ENCODE results near the gene POR.

Gene POR

GRCh38 chr7:75937958-75938786 is 23.2 kb downstream of the POR start:
- DNase-seq (ENCODE audit: insufficient read length, low spot score) (no peak), FAIRE-seq (no peak)
- TF ChIP-seq, protein P1, sequence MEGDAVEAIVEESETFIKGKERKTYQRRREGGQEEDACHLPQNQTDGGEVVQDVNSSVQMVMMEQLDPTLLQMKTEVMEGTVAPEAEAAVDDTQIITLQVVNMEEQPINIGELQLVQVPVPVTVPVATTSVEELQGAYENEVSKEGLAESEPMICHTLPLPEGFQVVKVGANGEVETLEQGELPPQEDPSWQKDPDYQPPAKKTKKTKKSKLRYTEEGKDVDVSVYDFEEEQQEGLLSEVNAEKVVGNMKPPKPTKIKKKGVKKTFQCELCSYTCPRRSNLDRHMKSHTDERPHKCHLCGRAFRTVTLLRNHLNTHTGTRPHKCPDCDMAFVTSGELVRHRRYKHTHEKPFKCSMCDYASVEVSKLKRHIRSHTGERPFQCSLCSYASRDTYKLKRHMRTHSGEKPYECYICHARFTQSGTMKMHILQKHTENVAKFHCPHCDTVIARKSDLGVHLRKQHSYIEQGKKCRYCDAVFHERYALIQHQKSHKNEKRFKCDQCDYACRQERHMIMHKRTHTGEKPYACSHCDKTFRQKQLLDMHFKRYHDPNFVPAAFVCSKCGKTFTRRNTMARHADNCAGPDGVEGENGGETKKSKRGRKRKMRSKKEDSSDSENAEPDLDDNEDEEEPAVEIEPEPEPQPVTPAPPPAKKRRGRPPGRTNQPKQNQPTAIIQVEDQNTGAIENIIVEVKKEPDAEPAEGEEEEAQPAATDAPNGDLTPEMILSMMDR (IDR thresholded peaks at IDR 0.05; ENCODE audit: insufficient read depth, missing control alignments) = no peak

DNA sequence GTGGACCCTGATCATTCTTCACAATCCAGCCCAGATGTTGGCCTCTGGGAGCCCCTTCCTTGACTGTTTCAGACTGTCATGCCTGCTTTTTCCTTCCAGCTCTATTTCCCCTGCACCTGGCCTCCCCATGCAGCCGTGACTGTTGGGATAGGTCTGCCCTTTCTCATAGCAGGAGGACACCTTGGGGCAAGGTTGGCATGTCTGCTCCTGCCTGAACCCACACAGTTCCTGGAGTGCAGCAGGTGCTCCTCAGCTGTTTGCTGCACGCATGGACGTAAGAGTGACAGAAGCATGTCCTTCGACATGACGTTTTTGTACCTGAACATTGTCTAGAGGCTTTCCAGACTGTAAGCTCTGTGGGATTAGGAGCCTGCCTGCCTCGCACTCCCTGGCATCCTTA is 24.0 kb downstream of the POR start:
- FAIRE-seq (no peak), DNase-seq (ENCODE audit: insufficient read length, low spot score) (no peak)
- TF ChIP-seq, protein P1 (IDR thresholded peaks at IDR 0.05; ENCODE audit: insufficient read depth, missing control alignments) = no peak

GRCh38 chr7:75943864-75944263 is 28.9 kb downstream of the POR start:
- TF ChIP-seq, protein P1 (IDR thresholded peaks at IDR 0.05; ENCODE audit: insufficient read depth, missing control alignments) = no peak
- DNase-seq (ENCODE audit: insufficient read length, low spot score) = no peak
- no peak for FAIRE-seq

DNA sequence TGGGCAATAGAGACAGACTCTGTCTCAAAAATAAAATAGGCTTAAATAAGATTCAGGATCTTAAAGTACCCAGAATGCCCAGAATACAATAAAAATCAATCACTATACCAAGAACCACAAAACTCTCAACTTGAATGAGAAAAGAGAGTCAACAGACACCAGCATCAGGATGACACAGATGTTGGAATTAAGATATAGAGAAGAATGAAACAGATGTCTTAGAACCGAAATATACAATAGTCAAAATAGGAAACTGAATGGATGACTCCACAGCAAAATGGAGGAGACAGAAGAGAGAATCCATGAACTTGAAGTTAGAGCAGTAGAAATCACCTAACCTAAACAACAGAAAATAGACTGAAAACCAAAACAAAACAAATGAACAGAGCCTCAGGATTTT is 29.6 kb downstream of the POR start:
- DNase-seq (ENCODE audit: insufficient read length, low spot score) (no peak), FAIRE-seq (no peak)
- TF ChIP-seq, protein P1 (IDR thresholded peaks at IDR 0.05; ENCODE audit: insufficient read depth, missing control alignments) = no peak

GRCh38 chr7:75945297-75946168 is 30.6 kb downstream of the POR start:
- TF ChIP-seq, protein P1 (IDR thresholded peaks at IDR 0.05; ENCODE audit: insufficient read depth, missing control alignments) = no peak
- FAIRE-seq (no peak), DNase-seq (ENCODE audit: insufficient read length, low spot score) (no peak)

DNA sequence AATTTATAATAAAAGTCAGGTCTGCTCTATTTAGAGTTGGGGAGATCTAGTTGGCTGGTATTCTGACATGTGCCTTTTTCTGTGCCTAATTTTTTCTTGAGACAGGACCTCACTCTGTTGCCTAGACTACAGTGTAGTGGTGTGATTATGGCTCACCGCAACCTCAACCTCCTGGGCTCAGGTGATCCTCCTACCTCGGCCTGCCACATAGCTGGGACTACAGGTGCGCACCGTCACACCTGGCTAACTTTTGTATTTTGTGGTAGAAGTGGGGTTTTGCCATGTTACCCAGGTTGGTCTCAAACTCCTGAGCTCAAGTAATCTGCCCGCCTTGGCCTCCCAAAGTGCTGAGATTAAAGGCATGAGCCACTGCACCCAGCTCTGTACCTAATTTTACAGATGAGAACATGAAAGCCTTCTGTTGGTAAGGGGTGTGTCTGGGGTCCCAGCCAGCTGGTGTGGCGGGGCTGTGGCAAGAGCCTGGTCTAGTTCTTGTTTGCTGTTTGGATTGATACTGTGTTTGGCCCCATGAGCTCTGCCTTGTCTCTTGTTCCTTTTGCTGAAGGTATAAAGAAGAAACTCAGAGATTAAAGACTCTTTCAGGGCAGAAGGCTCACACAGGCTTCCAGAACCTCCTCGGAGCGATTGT is 31.4 kb downstream of the POR start:
- FAIRE-seq = no peak
- TF ChIP-seq, protein P1 (IDR thresholded peaks at IDR 0.05; ENCODE audit: insufficient read depth, missing control alignments) = no peak

More for the DNA sequence above, 31.4 kb downstream of the POR start:
- DNase-seq (ENCODE audit: insufficient read length, low spot score) = no peak

Data from D721Med (cell line).